Measurements from ENCODE around the gene PFDN6.
"Not testable (repeated sequence)": the region's sequence is repeated elsewhere in the genome, so short reads cannot be mapped to it uniquely, and the experiment has no call there.

The PFDN6 gene

GRCh38 chr6:33288921-33289783, at the start of gene PFDN6, which contains the start of gene WDR46:
PFDN6 (plus strand) TSS chr6:33289601; CDS start chr6:33289857, 256 bp downstream.
WDR46 (minus strand) TSS chr6:33289239; CDS start chr6:33289170, 69 bp downstream.
- peak; percentile 88 for DNase-seq

GRCh38 chr6:33241968-33242367, 47.4 kb upstream of the PFDN6 start:
- DNase-seq: no peak

GRCh38 chr6:33243476-33243875, 45.9 kb upstream of the PFDN6 start:
- no peak for DNase-seq

- peak; percentile 76 for DNase-seq
Measured at GRCh38 chr6:33247977-33248642, 41.3 kb upstream of the PFDN6 start.

- DNase-seq: no peak
Measured at GRCh38 chr6:33248643-33248931, 40.8 kb upstream of the PFDN6 start.

GRCh38 chr6:33248932-33249731, 40.3 kb upstream of the PFDN6 start:
- DNase-seq: peak; percentile 98

GRCh38 chr6:33249732-33250630, 39.4 kb upstream of the PFDN6 start:
- peak; percentile 42 for DNase-seq

GRCh38 chr6:33250731-33251130, 38.7 kb upstream of the PFDN6 start:
- DNase-seq: no peak

GRCh38 chr6:33251395-33252012, 37.9 kb upstream of the PFDN6 start:
- no peak for DNase-seq

GRCh38 chr6:33252759-33253158, 36.6 kb upstream of the PFDN6 start:
- no peak for DNase-seq

GRCh38 chr6:33254591-33254990, 34.8 kb upstream of the PFDN6 start:
- DNase-seq: no peak

GRCh38 chr6:33259032-33259431, 30.4 kb upstream of the PFDN6 start:
- no peak for DNase-seq

- not testable (repeated sequence) for DNase-seq
Measured at GRCh38 chr6:33262490-33262889, 26.9 kb upstream of the PFDN6 start.

- DNase-seq: no peak
Measured at GRCh38 chr6:33264015-33264414, 25.4 kb upstream of the PFDN6 start.

- DNase-seq: no peak
Measured at GRCh38 chr6:33271117-33271467, 18.3 kb upstream of the PFDN6 start.

GRCh38 chr6:33271468-33272274, 17.7 kb upstream of the PFDN6 start, which contains the start of the genes RPS18 and VPS52:
RPS18 (plus strand) TSS chr6:33272075; CDS start chr6:33272120, 45 bp downstream.
VPS52 (minus strand) TSS chr6:33271876; CDS start chr6:33271675, 201 bp downstream.
- peak; percentile 97 for DNase-seq

GRCh38 chr6:33272275-33273128, 16.9 kb upstream of the PFDN6 start:
- no peak for DNase-seq

GRCh38 chr6:33273129-33273923, 16.1 kb upstream of the PFDN6 start:
- DNase-seq: no peak

Data from NCI-H1694 treated with DMSO at 0.1 percent for 48 hours (cell line).